ENCODE measurements around the gene DDX4.
A peak's percentile ranks its signal among the peaks of the same experiment; 100 is the strongest.

Gene DDX4

GRCh38 chr5:55829956-55830355, 92.1 kb downstream of the DDX4 start:
- no peak for DNase-seq

- no peak for DNase-seq
Measured at GRCh38 chr5:55832446-55832845, 94.6 kb downstream of the DDX4 start.

GRCh38 chr5:55836191-55836590, 98.3 kb downstream of the DDX4 start:
- DNase-seq = no peak

- DNase-seq = no peak
Measured at GRCh38 chr5:55841976-55842375, 104.1 kb downstream of the DDX4 start.

GRCh38 chr5:55847837-55848236, 110.0 kb downstream of the DDX4 start:
- no peak for DNase-seq

GRCh38 chr5:55848783-55849182, 110.9 kb downstream of the DDX4 start:
- no peak for DNase-seq

- no peak for DNase-seq
Measured at GRCh38 chr5:55850839-55851674, 113.2 kb downstream of the DDX4 start, which contains the start of gene IL31RA. Gene IL31RA, plus strand, starts transcription at chr5:55851357. Its CDS starts 214 bp downstream, at chr5:55851571.

GRCh38 chr5:55851675-55851979, 113.8 kb downstream of the DDX4 start:
- no peak for DNase-seq

- no peak for DNase-seq
Measured at GRCh38 chr5:55852503-55852902, 114.6 kb downstream of the DDX4 start.

GRCh38 chr5:55853041-55853670, 115.3 kb downstream of the DDX4 start:
- DNase-seq = no peak

- no peak for DNase-seq
Measured at GRCh38 chr5:55853818-55854217, 116.0 kb downstream of the DDX4 start.

- DNase-seq = peak; percentile 2
Measured at GRCh38 chr5:55855509-55855908, 117.6 kb downstream of the DDX4 start.

GRCh38 chr5:55856516-55857246, 118.8 kb downstream of the DDX4 start:
- DNase-seq = peak; percentile 44

- DNase-seq = no peak
Measured at GRCh38 chr5:55857247-55857640, 119.4 kb downstream of the DDX4 start.

GRCh38 chr5:55858104-55858503, 120.2 kb downstream of the DDX4 start:
- no peak for DNase-seq

- DNase-seq = no peak
Measured at GRCh38 chr5:55860288-55860687, 122.4 kb downstream of the DDX4 start.

- DNase-seq = no peak
Measured at GRCh38 chr5:55860709-55861108, 122.8 kb downstream of the DDX4 start.

- no peak for DNase-seq
Measured at GRCh38 chr5:55864606-55865541, 127.0 kb downstream of the DDX4 start.

GRCh38 chr5:55865831-55866230, 128.0 kb downstream of the DDX4 start:
- no peak for DNase-seq

- no peak for DNase-seq
Measured at GRCh38 chr5:55866485-55866884, 128.6 kb downstream of the DDX4 start.

Data from CD4-positive, alpha-beta T cell treated with Interleukin-10 for 1 hour (primary cell).